ENCODE data around the gene SH3GLB1. TPM values are rescaled to one million over a fixed set of nuclear protein-coding genes. Genes with fewer than 3 reads are reported as not detected.

The SH3GLB1 gene
- total RNA-seq, 3 donors from 2014 or later = 50.5 to 93.8 (median 63.8) TPM

GRCh38 chr1:86704972-86705664 is 742 bp downstream of the SH3GLB1 start:
- TF ChIP-seq POLR2A (IDR thresholded peaks at IDR 0.05) (no peak), POLR2AphosphoS5 (IDR thresholded peaks at IDR 0.05) (peak in 1 of 3 donors; percentile 5)
- peak; percentile 31 to 58 for DNase-seq (ENCODE audit: low spot score in 2 of 2)
- Histone ChIP-seq H3K9me3 (no peaks in the 10 kb centered on the region), H3K4me3 (peak overlapping the region; percentile 85 to 99 (median 90)), H3K4me1 (peaks cover 0 to 5% of the 10 kb centered on the region in 2 donors), H3K36me3 (no peaks in the 10 kb centered on the region), H3K27ac (peak overlapping the region; percentile 97 to 99), H3K27me3 (no peaks in the 10 kb centered on the region)
- intact Hi-C loops (cut with DNase I; ENCODE audit: low total_unique reads) = no loop called here

- no peaks in the 10 kb centered on the region for H3K27me3 ChIP-seq
- peaks cover 0 to 5% of the 10 kb centered on the region in 2 donors for H3K4me1 ChIP-seq
- no peaks in the 10 kb centered on the region for H3K36me3 ChIP-seq
- peak overlapping the region; percentile 85 to 99 (median 90) for H3K4me3 ChIP-seq
- H3K9me3 ChIP-seq = no peaks in the 10 kb centered on the region
- DNase-seq (ENCODE audit: low spot score in 2 of 2) = no peak
- H3K27ac ChIP-seq = peak overlapping the region; percentile 97 to 99
- TF ChIP-seq CTCF (IDR thresholded peaks at IDR 0.05) = no peak
- no peak for TF ChIP-seq POLR2AphosphoS5 (IDR thresholded peaks at IDR 0.05)
- no peak for TF ChIP-seq POLR2A (IDR thresholded peaks at IDR 0.05)
- intact Hi-C loops (cut with DNase I; ENCODE audit: low total_unique reads) = no loop called here
These were observed 1.2 kb downstream of the SH3GLB1 start for GRCh38 chr1:86705665-86705985.

GRCh38 chr1:86706018-86706635 is 1.8 kb downstream of the SH3GLB1 start:
- Histone ChIP-seq H3K27me3 (no peaks in the 10 kb centered on the region), H3K9me3 (no peaks in the 10 kb centered on the region), H3K4me3 (peak overlapping the region; percentile 85 to 99 (median 90)), H3K27ac (peak overlapping the region; percentile 97 to 99), H3K4me1 (peaks cover 0 to 5% of the 10 kb centered on the region in 2 donors), H3K36me3 (no peaks in the 10 kb centered on the region)
- no peak for DNase-seq (ENCODE audit: low spot score in 2 of 2)
- TF ChIP-seq CTCF (IDR thresholded peaks at IDR 0.05) (no peak), POLR2AphosphoS5 (IDR thresholded peaks at IDR 0.05) (no peak), POLR2A (IDR thresholded peaks at IDR 0.05) (no peak)
- intact Hi-C loops (cut with DNase I; ENCODE audit: low total_unique reads) = no loop called here

GRCh38 chr1:86708920-86709319 is 4.5 kb downstream of the SH3GLB1 start:
- Histone ChIP-seq H3K4me3 (no peak overlapping the region), H3K27ac (no peak overlapping the region), H3K27me3 (no peaks in the 10 kb centered on the region), H3K36me3 (no peaks in the 10 kb centered on the region), H3K9me3 (no peaks in the 10 kb centered on the region), H3K4me1 (peaks cover 0 to 5% of the 10 kb centered on the region in 2 donors)
- intact Hi-C loops (cut with DNase I; ENCODE audit: low total_unique reads) = no loop called here
- no peak for TF ChIP-seq CTCF (IDR thresholded peaks at IDR 0.05)
- no peak for TF ChIP-seq POLR2A (IDR thresholded peaks at IDR 0.05)
- TF ChIP-seq POLR2AphosphoS5 (IDR thresholded peaks at IDR 0.05) = no peak
- no peak for DNase-seq (ENCODE audit: low spot score in 2 of 2)

GRCh38 chr1:86712088-86712860 is 7.9 kb downstream of the SH3GLB1 start:
- no peak overlapping the region for H3K4me3 ChIP-seq
- no peaks in the 10 kb centered on the region for H3K9me3 ChIP-seq
- H3K27ac ChIP-seq = no peak overlapping the region
- DNase-seq (ENCODE audit: low spot score in 2 of 2) = no peak
- intact Hi-C loops (cut with DNase I; ENCODE audit: low total_unique reads) = no loop called here
- peaks cover 0 to 1% of the 10 kb centered on the region in 2 donors for H3K4me1 ChIP-seq
- no peaks in the 10 kb centered on the region for H3K36me3 ChIP-seq
- H3K27me3 ChIP-seq = no peaks in the 10 kb centered on the region
- TF ChIP-seq POLR2A (IDR thresholded peaks at IDR 0.05) = no peak
- TF ChIP-seq POLR2AphosphoS5 (IDR thresholded peaks at IDR 0.05) = no peak
- TF ChIP-seq CTCF (IDR thresholded peaks at IDR 0.05) = no peak
